Keratinocyte (primary cell): ENCODE results near the gene LAP3.

Experiments used
- CTCF ChIP-seq, 3 experiments: IDR thresholded peaks in 1 of 3; conservative IDR thresholded peaks in 1 of 3; optimal IDR thresholded peaks in 1 of 3; 2 replicates in 2 of 3; 3 replicates in 1 of 3; pipeline versions ENCODE3 to v1.5.1; 2011; ENCODE audit warnings: low read length in 3 of 3, mild to moderate bottlenecking in 3 of 3, moderate library complexity in 2 of 3, control low read depth in 1 of 3, inconsistent platforms in 1 of 3; ENCODE audit not compliant: insufficient read depth in 2 of 3; ENCODE audit errors: extremely low read depth in 1 of 3
- EZH2 ChIP-seq: IDR thresholded peaks from one replicate; pipeline ENCODE4 v1.6.1; 2012; ENCODE audit warnings: inconsistent platforms, mild to moderate bottlenecking, low read length, moderate library complexity

- no peak for TF ChIP-seq CTCF (optimal IDR thresholded peaks at IDR 0.05 in 1 of 3, IDR thresholded peaks at IDR 0.05 in 1 of 3, conservative IDR thresholded peaks at IDR 0.05 in 1 of 3; ENCODE audit: extremely low read depth in 1 of 3, insufficient read depth in 2 of 3, low read length in 3 of 3)
- no peak for TF ChIP-seq EZH2
Observed at GRCh38 chr4:17559709-17560048, 17.3 kb upstream of the LAP3 start.
